Renal pelvis (tissue), 4 donors: ENCODE data around the gene CRELD2. TPM values are rescaled to one million over a fixed set of nuclear protein-coding genes. Genes with fewer than 3 reads are reported as not detected.

Experiments
- DNase-seq: peaks from one replicate; pipeline ENCODE4 v3.0.0-alpha.2; 2013
- polyA plus RNA-seq, 3 donors: library from polyadenylated mRNA; unstranded; fragments of 120-200 nt; gene quantifications; one replicate each; pipeline ENCODE4 v1.2.1, GENCODE V29; 2013; ENCODE audit not compliant: insufficient read length in 3 of 3

The CRELD2 gene
- polyA plus RNA-seq, 3 donors, result 28.1 to 33.9 (median 33.2) TPM

- DNase-seq, result no peak
Measured at GRCh38 chr22:49885281-49885680, 33.2 kb upstream of the CRELD2 start.

GRCh38 chr22:49885881-49886280, 32.6 kb upstream of the CRELD2 start:
- DNase-seq, result no peak

DNA sequence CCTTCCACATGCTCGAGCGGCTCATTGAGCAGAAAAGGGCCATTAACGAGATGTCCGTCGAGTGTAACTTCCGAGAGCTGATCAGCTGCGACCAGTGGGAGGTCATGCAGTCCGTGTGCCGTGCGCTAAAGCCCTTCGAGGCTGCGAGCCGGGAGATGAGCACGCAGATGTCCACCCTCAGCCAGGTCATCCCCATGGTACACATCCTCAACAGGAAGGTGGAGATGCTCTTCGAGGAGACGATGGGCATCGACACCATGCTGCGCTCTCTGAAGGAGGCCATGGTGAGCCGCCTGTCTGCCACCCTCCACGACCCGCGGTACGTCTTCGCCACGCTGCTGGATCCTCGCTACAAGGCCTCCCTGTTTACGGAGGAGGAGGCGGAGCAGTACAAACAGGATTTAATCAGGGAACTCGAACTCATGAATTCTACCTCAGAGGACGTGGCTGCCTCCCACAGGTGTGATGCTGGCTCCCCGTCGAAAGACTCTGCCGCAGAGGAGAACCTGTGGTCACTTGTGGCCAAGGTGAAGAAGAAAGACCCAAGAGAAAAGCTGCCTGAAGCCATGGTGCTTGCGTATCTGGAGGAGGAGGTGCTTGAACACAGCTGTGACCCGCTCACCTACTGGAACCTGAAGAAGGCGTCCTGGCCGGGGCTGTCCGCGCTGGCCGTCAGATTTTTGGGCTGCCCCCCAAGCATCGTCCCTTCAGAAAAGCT, 31.9 kb upstream of the CRELD2 start:
- DNase-seq, result no peak

DNA sequence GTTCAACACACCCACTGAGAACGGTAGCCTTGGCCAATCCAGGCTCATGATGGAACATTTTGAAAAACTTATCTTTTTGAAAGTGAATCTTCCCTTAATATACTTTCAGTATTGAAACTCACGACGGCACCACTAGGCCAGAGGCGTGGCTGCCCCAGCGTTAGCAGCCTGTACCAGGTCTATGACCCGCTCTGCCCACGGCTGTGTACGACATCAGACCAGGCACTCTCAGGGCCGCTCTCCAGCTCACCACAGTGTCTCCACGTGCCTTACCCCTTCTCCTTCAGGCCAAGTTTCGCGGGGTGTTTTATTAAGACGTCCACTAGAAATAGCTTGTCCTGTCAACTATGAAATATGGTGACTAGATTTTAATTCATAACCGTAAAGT, 31.4 kb upstream of the CRELD2 start:
- peak; percentile 8 for DNase-seq

DNA sequence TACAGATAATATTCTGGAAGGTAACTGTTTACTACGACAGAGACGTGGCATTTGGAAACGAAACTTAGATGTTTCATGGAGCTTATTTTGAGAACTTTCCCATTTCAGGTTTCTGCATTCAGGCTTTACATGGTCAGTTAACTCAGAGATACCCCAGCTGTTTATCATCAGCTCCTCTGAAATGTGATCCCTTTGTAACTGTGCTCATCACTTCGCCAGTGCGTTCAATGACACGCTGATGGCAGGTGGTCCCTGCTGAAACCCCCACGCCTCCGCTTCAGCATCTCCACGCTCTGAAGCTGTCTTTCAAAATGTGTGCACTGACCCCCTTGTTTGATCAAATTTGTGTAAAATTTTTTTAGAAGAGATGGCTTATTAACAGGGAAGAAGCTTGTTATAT, 30.7 kb upstream of the CRELD2 start:
- DNase-seq, result peak; percentile 67

- no peak for DNase-seq
Measured at GRCh38 chr22:49889071-49889470, 29.4 kb upstream of the CRELD2 start.

- no peak for DNase-seq
Measured at GRCh38 chr22:49892226-49892899, 26.1 kb upstream of the CRELD2 start.

DNA sequence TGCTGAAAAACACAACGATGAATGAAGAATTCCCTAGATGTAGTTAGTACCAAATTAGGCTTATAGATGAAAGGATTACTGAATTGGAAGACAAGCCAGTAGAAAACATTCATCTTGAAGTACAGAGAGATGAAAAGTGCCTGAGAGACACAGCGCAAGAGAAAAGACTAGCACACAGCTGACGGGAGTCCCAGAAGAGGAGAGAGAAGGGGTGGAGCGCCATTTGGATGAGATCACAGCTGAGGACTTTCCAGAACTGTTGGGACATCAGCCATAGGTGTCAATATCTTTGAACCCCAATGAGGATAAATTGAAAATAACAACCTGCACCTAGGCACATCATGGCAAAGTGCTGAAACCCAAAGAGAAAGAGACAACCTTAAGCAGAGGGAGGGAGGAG, 25.4 kb upstream of the CRELD2 start:
- DNase-seq, result no peak

DNA sequence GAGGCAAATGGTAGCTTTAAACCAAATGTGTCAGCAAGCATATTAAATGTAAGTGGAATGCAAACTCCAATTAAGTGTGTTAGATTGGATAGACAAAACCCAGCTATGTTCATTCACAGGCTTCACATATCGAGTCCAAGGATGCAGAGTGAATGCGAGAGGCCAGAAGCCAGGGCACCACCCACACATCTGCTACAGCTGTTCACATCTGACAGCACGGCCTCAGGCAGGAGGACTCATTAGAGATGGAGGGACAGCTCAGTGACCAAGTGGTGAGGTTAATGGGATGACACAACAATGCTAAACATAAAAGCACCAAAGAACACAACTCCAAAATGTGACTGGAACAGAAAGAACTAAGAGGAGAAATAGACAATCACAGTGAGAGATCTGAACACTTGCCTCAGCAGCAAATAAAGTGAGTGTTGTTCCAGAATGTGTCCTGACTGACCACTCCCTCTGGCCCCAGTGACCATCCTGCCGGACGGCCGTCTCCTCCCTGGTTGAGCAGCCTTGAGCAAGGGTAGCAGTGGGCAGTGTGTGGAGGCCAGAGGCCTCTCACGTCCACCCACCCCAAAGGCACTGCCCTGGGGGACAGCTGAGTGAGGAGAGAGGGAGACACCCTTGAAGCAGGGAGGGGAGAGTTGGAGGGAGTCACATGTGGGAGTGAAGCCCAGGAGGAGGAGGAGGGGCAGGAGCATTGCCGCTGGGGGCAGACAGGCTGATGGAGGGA, 23.9 kb upstream of the CRELD2 start:
- DNase-seq, result no peak

DNA sequence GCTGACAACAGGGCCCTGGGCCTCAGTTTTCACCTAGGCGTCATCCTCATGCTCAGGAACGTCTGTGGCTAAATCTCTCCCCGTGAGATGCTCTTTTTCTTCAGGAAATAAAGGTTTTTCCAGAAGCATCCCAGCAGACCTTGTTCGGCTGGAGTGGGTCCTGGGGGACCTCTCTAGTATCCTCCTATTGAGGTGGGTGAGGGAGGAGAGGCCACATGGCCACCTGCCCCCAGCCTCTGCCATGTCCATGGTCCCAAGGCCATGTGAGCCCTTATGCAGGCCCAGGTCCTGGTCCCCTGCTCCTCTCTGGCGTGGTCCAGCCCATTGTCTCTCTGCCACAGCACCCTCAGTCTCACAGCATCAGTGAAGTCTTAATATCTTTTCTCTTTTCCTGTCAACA, 22.2 kb upstream of the CRELD2 start:
- no peak for DNase-seq

DNA sequence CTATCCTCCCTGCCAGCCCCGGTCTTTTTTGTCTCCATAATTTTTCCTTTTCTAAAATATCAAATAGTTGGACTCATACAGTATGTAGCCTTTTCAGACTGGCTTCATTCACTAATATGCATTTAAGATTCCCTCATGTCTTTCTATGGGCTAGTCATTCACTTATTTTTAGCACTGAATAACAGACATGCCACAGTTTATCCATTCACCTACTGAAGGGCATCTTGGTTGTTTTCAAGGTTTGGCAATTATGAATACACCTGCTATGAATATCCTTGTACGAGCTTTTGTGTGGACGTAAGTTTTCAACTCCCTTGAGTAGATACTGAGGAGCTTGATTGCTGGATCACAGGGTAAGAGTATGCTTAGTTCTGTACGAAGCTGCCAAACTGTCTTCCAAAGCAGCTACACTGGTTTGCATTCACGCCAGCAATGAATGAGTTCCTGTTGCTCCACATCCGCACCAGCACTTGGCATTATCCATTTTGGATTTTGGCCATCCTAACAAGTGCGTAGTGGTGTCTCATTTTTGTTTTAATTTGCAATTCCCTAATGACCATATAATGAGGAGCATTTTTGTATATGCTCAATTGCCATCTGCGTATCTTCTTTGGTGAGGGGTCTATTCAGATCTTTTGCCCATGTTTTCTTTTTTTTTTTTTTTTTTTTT, 21.3 kb upstream of the CRELD2 start:
- DNase-seq, result no peak

DNA sequence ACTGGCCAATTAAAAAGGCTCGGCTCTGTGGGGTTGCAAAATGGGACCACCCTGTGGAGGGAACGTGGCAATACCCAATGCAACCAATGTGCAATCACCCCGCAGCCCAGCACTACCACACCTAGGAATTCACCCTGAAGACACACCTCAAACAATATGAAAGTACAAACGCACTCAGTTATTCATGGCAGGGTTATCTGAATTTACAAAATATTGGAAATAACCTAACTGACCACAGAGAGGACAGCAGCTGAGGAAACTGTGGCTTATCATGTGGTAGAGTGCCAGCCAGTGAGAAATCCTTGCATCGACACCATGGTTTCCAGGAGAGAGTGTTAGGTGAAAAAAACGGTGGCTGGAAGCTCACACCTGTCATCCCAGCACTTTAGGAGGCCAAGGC, 18.9 kb upstream of the CRELD2 start:
- no peak for DNase-seq

GRCh38 chr22:49900441-49901230, 17.8 kb upstream of the CRELD2 start:
- DNase-seq, result no peak

DNA sequence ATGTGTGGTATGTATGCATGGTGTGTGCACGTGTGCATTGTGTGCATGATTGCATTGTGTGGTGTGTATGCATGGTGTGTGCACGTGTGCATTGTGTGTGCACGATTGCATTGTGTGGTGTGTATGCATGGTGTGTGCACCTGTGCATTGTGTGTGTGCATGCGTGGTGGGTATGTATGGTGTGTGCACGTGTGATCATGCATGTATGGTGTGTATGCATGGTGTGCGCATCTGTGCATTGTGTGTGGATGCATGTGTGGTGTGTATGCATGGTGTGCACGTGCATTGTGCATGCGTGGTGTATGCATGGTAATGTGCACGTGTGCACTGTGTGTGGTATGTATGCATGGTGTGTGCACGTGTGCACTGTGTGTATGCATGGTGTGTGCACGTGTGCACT, 17.0 kb upstream of the CRELD2 start:
- DNase-seq, result no peak

DNA sequence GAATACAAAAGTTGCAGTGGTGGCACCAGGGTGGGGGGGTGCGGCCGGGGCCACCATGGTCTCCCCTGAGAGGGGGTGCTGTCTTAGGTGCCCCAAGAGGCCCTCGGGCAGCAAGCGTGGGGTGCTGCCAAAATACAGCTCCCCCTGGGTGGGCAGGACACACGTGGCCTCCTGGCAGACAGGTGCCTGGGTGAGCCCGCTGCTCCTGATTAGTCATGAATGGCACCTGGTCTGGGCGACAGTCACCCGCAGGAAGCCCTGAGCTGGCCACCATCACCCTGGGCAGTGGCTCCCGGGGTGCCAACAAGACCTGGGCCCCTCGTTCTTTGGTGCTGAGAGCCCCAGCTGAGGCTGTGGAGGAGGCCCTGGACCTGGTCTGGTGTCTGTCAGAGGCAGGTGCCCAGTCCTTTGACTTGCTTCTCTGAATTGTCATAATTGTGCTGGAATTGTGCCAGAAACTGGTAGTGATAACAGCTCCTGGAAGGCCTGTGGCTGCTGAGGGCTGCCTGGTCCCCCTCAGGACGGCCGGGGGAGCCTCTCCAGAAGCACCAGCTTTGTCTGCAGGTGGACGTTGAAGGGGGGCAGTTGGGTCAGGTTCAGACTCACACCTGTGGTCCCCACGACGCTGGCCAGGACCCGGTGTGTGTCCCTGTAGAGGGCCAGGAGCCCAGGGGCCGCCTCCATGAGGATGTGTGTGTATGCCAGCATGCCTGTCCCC, 15.0 kb upstream of the CRELD2 start:
- no peak for DNase-seq

DNA sequence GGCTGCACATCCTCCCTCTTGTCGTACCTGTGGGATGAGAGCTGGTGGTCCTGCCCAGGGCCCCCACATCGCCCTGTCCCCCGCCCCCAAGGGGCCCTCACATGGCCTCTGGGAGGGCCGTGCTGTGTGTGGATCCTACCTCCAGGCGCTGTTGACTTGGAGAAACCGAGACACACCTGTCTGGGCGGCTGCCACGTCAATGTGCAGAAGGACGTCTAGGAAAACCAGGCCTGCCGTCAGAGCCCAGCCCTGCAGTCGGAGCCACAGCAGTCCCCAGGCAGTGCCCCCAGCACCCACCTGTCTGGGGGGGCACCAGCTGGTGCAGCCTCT, 14.4 kb upstream of the CRELD2 start:
- no peak for DNase-seq

GRCh38 chr22:49905465-49905864, 13.0 kb upstream of the CRELD2 start:
- no peak for DNase-seq

DNA sequence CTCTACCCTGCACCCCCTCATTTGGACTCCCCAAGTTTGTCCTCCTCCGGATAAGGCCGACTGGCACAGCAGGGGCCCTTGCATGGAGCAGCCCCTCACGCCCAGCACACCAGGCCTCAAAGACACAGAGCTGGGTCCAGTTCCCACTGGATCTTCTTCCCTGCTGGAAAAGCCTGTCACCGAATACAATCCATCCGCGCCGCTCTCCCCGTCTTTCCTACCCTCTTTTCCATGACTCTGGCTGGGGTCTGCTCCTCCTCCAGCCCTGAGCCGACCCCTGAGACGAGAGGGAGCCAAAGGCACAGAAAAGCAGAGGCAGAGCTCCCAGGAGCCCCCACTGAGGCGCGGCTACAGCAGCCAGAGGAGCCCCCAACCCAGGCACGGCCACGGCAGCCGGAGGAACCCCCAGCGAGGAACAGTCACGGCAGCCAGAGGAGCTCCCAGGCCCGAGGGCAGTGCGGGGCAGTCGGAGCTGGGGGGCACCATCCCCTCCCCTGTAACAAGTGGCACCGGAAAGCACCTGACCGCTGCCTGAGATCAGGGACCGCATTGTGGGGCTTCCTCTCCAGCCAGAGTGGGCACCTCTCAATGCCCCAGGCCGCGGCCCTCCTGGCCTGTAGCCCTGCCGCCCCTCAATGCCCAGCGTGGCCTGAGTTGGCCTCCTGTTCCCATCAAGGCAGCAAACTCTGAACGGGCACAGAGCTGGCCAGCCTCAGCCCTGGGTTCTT, 12.2 kb upstream of the CRELD2 start:
- DNase-seq, result no peak

DNA sequence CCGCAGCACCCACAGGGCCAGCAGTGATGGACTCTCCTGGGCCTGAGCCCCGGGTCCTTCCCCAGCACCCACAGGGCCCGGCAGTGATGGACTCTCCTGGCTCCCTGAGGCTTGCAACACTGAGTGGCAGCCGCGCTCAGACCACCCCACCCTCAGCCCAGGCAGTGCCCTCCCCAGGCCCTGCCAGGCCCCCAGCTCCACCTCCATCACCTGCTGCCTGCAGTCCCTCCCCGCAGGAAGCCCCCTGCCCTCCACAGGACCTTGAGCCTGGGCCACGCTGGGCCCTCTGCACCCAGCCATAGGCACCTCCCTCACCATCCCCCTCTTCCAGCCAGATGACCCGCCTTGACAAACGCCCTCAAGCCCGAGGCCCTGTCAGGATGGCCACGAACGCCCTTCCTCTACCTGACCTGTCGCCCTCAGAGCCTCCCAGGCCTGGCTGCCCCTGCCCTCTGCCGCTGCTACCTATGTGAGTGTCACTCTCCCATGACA, 11.6 kb upstream of the CRELD2 start:
- no peak for DNase-seq

- DNase-seq, result no peak
Measured at GRCh38 chr22:49907807-49908206, 10.6 kb upstream of the CRELD2 start.
